DMS53 treated with DMSO at 0.1 percent for 48 hours (cell line): ENCODE results near the gene TAGLN.
"Not testable (repeated sequence)": the region's sequence is repeated elsewhere in the genome, so short reads cannot be mapped to it uniquely, and the experiment has no call there.

Source experiments
- DNase-seq: peaks from one replicate; lab custom pipeline; 2025; ENCODE audit not compliant: unreplicated experiment; lab: John Stamatoyannopoulos, UW

The TAGLN gene

GRCh38 chr11:117195258-117195657 is 3.9 kb upstream of the TAGLN start:
- no peak for DNase-seq

DNA sequence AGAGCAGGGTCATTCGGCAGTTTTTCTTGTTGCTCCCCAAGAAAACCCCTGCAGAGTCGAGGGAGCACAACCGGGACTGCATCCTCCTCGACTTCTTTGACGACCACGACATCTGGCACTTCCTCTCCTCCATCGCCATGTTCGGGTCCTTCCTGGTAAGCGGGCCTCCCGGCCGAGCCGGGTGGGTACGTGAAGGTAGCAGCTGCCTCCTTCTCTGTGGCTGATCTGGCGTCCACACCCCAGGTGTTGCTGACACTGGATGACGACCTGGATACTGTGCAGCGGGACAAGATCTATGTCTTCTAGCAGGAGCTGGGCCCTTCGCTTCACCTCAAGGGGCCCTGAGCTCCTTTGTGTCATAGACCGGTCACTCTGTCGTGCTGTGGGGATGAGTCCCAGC is 3.4 kb upstream of the TAGLN start:
- DNase-seq: no peak

GRCh38 chr11:117197006-117197405 is 2.2 kb upstream of the TAGLN start:
- DNase-seq: no peak

DNA sequence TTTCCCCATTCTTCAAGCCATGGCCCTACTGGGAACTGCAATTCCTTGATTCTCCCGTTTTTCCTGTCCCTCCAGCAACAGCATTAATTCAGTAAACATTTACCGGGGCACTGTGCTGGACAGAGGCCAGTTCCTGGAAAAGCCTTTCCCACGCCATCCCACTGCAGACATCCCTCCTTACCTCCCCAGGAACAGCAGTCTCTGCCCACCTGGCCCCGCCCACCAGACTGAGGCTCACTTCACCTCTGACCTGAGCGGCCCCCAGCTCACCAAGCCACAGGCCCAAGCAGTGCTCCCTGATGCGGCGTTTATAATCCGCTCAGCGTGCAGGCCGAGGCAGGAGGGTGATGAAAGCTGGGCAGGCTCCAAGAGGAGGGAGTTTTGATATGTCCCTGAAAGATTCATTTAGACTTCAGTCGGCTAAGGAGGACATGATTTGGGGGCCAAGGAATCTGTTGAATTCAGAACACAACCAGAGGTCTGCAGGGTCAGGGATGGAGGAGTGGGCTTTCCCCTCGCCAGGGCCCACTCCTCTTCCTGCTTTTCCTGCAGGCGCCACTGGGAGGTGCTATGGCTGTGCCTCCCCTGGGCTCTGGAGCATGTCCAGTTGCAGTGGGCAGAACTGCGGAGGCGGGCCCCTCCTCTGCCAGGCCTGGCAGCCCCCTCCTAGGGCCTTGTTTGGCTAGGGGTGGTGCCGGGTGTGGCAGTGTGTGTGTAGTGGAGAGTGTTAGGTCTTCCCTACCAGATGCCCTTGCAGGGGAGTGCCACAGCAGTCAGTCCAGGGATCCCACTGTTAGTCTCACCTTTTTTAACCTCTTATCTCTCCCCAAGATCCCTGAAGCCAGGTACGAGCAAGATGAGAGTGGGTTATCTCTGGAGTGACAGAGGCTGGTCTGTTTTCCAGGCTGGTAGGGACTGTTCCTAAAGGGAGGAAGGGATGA is 1.4 kb upstream of the TAGLN start:
- no peak for DNase-seq

- no peak for DNase-seq
These were observed 557 bp upstream of the TAGLN start for GRCh38 chr11:117198613-117199012.

DNA sequence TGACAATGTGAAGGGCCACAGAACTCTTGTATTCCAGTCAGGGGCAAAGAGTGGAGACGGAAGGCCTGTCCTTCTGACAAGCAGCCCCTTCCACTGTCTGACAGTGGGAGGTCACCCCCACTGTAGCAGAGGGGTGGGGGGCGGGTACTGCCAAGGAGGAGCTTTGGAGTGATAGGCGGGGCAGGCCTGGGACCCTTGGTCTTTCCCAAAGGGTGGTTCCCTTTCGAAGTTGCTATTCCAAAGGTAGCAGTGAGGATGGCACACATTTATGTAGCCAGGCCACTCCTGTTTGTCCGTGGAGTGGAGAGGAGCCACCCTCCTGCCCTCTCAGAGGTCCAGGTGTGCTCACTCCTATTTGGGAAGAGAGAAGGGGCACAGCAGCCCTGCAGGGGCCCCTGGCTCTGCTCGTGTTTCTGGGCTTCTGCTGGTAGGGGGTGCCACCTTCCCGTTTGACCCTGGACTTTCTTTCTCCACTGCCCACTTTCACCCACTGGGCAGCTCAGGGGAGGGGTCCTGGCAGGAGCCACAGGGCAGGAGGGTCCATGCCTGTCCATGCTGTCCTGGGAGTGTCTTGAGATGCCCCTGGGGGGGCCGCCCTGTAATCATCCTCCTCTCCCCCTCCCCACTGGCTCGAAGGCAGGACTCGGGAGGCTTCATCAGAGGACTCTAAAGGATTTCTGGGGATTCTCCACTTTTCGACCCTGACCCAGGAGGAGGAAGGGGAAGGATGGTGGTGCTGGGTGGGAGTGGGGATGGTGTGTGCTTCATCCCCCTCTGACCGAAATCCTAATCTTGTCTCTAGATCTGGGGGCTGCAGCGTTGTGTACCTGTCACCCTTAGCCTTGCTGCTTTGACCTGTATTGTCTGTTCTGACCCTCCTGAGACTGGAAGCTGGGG is 994 bp downstream of the TAGLN start:
- DNase-seq: no peak

DNA sequence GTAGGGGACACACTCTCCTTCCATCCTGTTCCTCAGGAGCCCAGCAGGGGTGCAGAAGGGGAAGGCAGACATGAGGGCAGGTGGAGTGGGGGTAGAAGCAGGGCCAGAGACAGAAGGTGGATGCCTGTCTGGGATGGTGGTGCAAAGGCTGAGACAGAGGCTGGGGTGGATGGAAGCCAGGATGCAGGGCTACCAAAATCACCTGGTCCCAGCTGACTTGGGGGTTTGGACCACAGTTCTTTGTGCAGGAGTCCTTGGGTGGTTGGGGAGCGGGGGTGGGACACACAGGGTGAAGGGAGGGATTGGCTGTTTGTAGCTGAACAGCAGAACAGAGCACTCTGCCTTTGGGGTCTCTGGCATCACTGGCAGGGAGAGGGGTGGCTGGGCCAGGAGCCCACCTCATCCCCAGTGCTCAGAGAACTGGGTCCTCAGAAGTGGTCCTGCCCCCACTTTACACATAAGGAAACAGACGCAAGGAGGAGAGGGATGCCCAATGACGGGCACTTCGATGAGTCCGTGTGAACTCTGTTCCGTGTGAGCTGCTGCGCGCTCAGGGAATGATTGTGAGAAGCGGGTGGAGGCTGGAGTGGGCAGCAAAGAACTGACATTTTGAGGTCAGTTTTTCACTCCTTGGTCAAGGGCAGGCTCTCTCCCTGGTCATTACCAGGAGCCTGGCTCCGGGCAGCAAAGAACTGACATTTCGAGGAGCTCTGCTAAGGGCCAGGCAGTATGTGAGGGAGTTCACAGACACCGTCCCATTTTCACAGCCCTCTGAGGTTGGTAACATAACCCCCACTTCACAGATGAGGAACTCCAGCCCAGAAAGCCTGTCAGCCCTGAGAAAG is 1.9 kb downstream of the TAGLN start:
- no peak for DNase-seq

GRCh38 chr11:117201658-117202305 is 2.6 kb downstream of the TAGLN start:
- DNase-seq: no peak

DNA sequence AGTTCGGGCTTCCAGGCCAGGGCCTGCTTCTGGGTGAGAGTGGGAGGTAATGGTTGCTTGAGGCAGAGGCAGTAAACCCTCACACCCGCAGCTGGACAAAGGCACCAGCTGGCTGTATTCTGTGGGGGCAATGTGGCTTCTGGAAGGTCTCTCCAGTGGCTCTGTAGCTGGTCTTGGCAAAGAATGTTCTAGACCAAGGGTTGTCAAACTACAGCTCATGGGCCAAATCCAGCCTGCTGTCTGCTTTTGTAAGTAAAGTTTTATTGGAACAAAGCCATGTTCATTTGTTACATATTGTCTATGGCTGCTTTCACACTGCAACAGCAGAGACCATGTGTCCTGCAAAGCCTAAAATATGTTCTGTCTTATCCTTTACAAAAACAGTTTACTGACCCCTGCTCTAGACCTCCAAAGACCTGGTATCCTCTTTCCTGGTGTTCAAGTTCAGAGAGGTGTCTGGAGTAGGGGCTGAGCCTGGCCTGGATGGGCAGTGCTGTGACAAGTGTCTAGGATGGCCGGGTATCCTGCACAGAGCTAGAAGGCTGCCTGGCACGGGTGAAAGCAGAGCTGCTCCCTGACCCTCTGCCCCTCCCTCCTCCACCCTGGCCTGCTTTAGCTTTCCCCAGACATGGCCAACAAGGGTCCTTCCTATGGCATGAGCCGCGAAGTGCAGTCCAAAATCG is 3.4 kb downstream of the TAGLN start:
- DNase-seq: no peak

DNA sequence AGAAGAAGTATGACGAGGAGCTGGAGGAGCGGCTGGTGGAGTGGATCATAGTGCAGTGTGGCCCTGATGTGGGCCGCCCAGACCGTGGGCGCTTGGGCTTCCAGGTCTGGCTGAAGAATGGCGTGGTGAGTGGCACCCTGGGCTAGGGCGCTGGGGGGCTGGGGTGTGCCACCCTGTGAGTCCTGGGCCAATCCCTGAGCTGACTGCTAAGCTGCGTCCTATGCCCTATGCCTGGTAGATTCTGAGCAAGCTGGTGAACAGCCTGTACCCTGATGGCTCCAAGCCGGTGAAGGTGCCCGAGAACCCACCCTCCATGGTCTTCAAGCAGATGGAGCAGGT is 3.9 kb downstream of the TAGLN start:
- DNase-seq: no peak

DNA sequence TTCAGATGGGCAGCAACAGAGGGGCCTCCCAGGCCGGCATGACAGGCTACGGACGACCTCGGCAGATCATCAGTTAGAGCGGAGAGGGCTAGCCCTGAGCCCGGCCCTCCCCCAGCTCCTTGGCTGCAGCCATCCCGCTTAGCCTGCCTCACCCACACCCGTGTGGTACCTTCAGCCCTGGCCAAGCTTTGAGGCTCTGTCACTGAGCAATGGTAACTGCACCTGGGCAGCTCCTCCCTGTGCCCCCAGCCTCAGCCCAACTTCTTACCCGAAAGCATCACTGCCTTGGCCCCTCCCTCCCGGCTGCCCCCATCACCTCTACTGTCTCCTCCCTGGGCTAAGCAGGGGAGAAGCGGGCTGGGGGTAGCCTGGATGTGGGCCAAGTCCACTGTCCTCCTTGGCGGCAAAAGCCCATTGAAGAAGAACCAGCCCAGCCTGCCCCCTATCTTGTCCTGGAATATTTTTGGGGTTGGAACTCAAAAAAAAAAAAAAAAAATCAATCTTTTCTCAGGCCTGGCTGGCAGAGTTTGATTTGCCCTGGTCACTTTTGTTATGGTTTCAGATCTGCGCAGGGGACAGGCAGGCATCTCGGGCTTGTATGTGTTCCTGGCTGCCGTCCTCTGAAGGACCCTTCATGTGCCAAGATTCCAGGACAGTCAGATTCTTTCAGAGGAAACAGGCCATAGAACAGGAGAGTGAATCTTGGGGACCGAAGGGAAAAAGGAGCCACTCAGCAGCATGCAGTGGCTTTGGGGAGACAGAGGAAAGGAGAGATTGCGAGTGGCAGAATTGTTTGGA is 5.3 kb downstream of the TAGLN start:
- DNase-seq: no peak

GRCh38 chr11:117205211-117205818 is 6.1 kb downstream of the TAGLN start:
- DNase-seq: no peak

GRCh38 chr11:117206111-117206510 is 6.9 kb downstream of the TAGLN start:
- not testable (repeated sequence) for DNase-seq

DNA sequence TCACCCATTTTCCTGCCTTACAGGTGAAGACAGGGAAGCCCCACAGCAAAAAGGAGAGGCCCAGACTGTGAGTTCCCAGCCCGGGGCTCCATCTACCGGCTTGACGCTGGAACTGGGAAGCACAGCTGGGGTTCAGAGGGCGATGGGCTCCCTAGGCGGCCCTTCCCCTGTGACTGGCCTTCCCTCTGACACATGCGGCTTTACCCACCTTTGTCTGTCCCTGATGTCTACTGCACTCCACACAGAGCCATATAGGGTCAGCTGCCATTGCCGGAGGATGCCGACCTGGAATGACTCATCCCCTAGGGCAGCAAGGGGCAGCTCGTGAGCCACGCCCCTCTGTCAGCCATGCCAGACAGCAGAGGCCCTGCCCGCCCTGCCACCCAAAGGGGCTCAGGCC is 7.7 kb downstream of the TAGLN start:
- DNase-seq: not testable (repeated sequence)

- not testable (repeated sequence) for DNase-seq
These were observed 8.3 kb downstream of the TAGLN start for GRCh38 chr11:117207481-117207880.

GRCh38 chr11:117208710-117209109 is 9.5 kb downstream of the TAGLN start:
- DNase-seq: not testable (repeated sequence)

- DNase-seq: not testable (repeated sequence)
These were observed 10.4 kb downstream of the TAGLN start for GRCh38 chr11:117209351-117210125.

DNA sequence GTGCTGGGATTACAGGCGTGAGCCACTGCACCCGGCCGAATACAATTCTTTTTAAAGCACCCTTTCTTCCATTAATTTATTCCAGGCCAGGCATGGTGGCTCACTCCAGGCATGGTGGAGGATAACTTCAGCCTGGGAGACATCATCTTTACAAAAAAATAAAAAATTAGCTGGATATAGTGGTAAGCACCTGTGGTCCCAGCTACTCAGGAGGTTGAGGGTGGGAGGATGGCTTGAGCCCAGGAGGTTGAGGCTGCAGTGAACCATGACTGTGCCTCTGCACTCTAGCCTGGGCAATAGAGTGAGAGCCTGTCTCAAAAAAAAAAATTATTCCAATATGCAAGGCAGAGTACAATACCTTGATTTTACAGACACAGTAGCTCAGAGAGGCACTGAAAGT is 11.4 kb downstream of the TAGLN start:
- no peak for DNase-seq
